ENCODE data around the gene GGTA1. TPM values are rescaled to one million over a fixed set of nuclear protein-coding genes. Genes with fewer than 3 reads are reported as not detected.

The GGTA1 gene
- total RNA-seq, 1 experiment from 2014 or later, result not detected

DNA sequence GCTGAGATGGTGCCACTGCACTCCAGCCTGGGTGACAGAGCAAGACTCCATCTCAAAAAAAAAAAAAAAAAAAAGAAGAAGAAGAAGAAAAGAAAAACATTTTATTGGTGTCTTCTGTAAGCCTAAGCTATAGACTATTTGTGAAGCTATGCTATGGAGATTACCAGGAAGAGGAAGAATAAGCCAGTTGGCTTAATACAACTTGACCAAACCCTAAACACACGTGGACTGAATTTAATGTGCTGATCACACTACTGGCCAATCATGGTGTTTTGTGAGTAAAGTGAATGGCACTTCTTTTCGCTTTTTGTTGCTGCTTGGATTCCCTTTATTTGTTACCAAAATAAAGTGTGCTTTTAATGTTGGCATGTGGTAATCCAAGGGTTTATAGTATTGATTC, 49.9 kb downstream of the GGTA1 start:
- TF ChIP-seq, protein P1, sequence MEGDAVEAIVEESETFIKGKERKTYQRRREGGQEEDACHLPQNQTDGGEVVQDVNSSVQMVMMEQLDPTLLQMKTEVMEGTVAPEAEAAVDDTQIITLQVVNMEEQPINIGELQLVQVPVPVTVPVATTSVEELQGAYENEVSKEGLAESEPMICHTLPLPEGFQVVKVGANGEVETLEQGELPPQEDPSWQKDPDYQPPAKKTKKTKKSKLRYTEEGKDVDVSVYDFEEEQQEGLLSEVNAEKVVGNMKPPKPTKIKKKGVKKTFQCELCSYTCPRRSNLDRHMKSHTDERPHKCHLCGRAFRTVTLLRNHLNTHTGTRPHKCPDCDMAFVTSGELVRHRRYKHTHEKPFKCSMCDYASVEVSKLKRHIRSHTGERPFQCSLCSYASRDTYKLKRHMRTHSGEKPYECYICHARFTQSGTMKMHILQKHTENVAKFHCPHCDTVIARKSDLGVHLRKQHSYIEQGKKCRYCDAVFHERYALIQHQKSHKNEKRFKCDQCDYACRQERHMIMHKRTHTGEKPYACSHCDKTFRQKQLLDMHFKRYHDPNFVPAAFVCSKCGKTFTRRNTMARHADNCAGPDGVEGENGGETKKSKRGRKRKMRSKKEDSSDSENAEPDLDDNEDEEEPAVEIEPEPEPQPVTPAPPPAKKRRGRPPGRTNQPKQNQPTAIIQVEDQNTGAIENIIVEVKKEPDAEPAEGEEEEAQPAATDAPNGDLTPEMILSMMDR (conservative IDR thresholded peaks at IDR 0.05), result no peak
- no peak overlapping the region for H3K23ac ChIP-seq (ENCODE audit: insufficient read length, low read depth, low read length)
- H3K4ac ChIP-seq (ENCODE audit: low read depth, low read length), result no peak overlapping the region
- no peak overlapping the region for H2AK5ac ChIP-seq (ENCODE audit: insufficient read length, low read length)
- H3K27me3 ChIP-seq (ENCODE audit: insufficient read depth, low read length), result no peaks in the 10 kb centered on the region; the same call in 1 of the 2 replicates
- no peak overlapping the region for H3K4me2 ChIP-seq (ENCODE audit: insufficient read depth, insufficient read length, low read length)
- no peak overlapping the region for H3K14ac ChIP-seq (ENCODE audit: insufficient read depth, low read length)
- no peak overlapping the region for H4K91ac ChIP-seq (ENCODE audit: insufficient read length, low read depth, low read length)
- H3K4me1 ChIP-seq (ENCODE audit: insufficient read depth, low read length), result no peaks in the 10 kb centered on the region
- no peaks in the 10 kb centered on the region for H3K79me2 ChIP-seq (ENCODE audit: insufficient read depth, low read length)
- no peak overlapping the region for H3K27ac ChIP-seq (ENCODE audit: insufficient read length, low read depth, low read length)
- WGBS (ENCODE audit: extremely low coverage, insufficient read length, low lambda C conversion rate), result no CpG with 5 or more reads among the region's 2 CpGs
- H3K23me2 ChIP-seq (ENCODE audit: insufficient read length, low read depth, low read length, poor library complexity, severe bottlenecking), result no peaks in the 10 kb centered on the region
- H2BK12ac ChIP-seq (ENCODE audit: insufficient read length, low read depth, low read length), result no peak overlapping the region
- H3K9me3 Mint-ChIP-seq, result no peaks in the 10 kb centered on the region
- H3K4me3 Mint-ChIP-seq, result no peak overlapping the region
- no peak for DNase-seq
- no peaks in the 10 kb centered on the region for H3K36me3 Mint-ChIP-seq (ENCODE audit: insufficient read depth in 1 of 3, low read depth in 3 of 3)
- no peak overlapping the region for H3T11ph ChIP-seq (ENCODE audit: low read length)
- no peak overlapping the region for H4K5ac ChIP-seq (ENCODE audit: insufficient read length, low read depth, low read length)
- H3K18ac ChIP-seq (ENCODE audit: insufficient read length, low read depth, low read length), result no peak overlapping the region
- H4K20me1 ChIP-seq (ENCODE audit: control insufficient read depth, insufficient read depth, insufficient read length), result no peaks in the 10 kb centered on the region
- no peaks in the 10 kb centered on the region for H3K9me3 ChIP-seq (ENCODE audit: control insufficient read depth, low read depth, low read length)
- no peaks in the 10 kb centered on the region for H3K79me1 ChIP-seq (ENCODE audit: insufficient read depth, low read depth, low read length, poor library complexity, severe bottlenecking)
- peaks cover 12 to 13% of the 10 kb centered on the region in 2 experiments for H3K4me1 Mint-ChIP-seq
- H3K56ac ChIP-seq (ENCODE audit: insufficient read length, low read depth, low read length), result no peak overlapping the region
- H2BK15ac ChIP-seq (ENCODE audit: low read depth, low read length), result no peak overlapping the region
- H3K27me3 Mint-ChIP-seq (ENCODE audit: low read depth), result peaks cover 20% of the 10 kb centered on the region
- H2BK20ac ChIP-seq (ENCODE audit: low read depth, low read length, poor library complexity, severe bottlenecking), result no peak overlapping the region
- no peak overlapping the region for H2BK5ac ChIP-seq (ENCODE audit: insufficient read length, low read length)
- H4K8ac ChIP-seq (replicated peaks; ENCODE audit: insufficient read length, low read depth, low read length), result no peak overlapping the region
- no peak overlapping the region for H2BK120ac ChIP-seq (ENCODE audit: low read depth, low read length, poor library complexity, severe bottlenecking)
- no peak overlapping the region for H3K27ac Mint-ChIP-seq
- no peak overlapping the region for H2AFZ ChIP-seq (ENCODE audit: low read length)
- H3K9ac ChIP-seq (ENCODE audit: extremely low read depth, insufficient read length, low read length), result no peak overlapping the region

Measured in H9 (cell line).